CD8-positive, alpha-beta memory T cell (primary cell): ENCODE data around the gene PLXNB2. TPM values are rescaled to one million over a fixed set of nuclear protein-coding genes. Genes with fewer than 3 reads are reported as not detected.

Experiments
- CTCF ChIA-PET: fragments of 350-600 bp; sonication (Branson Sonifier 250); formaldehyde crosslinking; loops from one replicate; lab custom pipeline; 2021; ENCODE audit warnings: antibody characterized with exemption; lab: Charles Lee
- POLR2A ChIA-PET: fragments of 350-600 bp; sonication (Branson Sonifier 250); formaldehyde crosslinking; loops from one replicate; lab custom pipeline; 2021; ENCODE audit warnings: antibody characterized with exemption; lab: Charles Lee
- DNase-seq, 5 donors: peaks; one replicate each; pipeline versions ENCODE4 v3.0.0 to v3.0.0-alpha.2; 2020 to 2022; ENCODE audit warnings: mixed read lengths in 1 of 5
- H3K27ac ChIP-seq: one replicate; pipeline ENCODE4 v1.7.0; 2013; ENCODE audit warnings: low read depth, mild to moderate bottlenecking, low read length, moderate library complexity
- H3K27me3 ChIP-seq: 2 replicates; pipeline ENCODE4 v1.7.0; 2013; ENCODE audit warnings: low read length, mild to moderate bottlenecking; ENCODE audit not compliant: insufficient read depth, poor library complexity, severe bottlenecking
- H3K36me3 ChIP-seq: 2 replicates; pipeline ENCODE4 v1.7.0; 2013; ENCODE audit warnings: mild to moderate bottlenecking, low read length, moderate library complexity; ENCODE audit not compliant: insufficient read depth
- H3K4me1 ChIP-seq: 2 replicates; pipeline ENCODE4 v1.7.0; 2013; ENCODE audit warnings: mild to moderate bottlenecking, low read length, moderate library complexity; ENCODE audit not compliant: insufficient read depth
- H3K4me3 ChIP-seq: 2 replicates; pipeline ENCODE4 v1.7.0; 2013; ENCODE audit warnings: mild to moderate bottlenecking, low read length
- H3K9me3 ChIP-seq: 2 replicates; pipeline ENCODE4 v1.7.0; 2013; ENCODE audit warnings: mild to moderate bottlenecking, low read length
- H3K27ac Mint-ChIP-seq, 8 donors: one replicate each; pipeline ENCODE4 v1.8.0; 2020 to 2021; ENCODE audit warnings: mixed read lengths in 8 of 8, mild to moderate bottlenecking in 6 of 8, inconsistent platforms in 3 of 8, moderate library complexity in 3 of 8
- H3K27me3 Mint-ChIP-seq, 2 donors: one replicate each; pipeline ENCODE4 v1.8.0; 2020 to 2021; ENCODE audit warnings: mixed read lengths in 2 of 2, mild to moderate bottlenecking in 1 of 2, moderate library complexity in 1 of 2
- H3K36me3 Mint-ChIP-seq, 3 donors: one replicate each; pipeline ENCODE4 v1.8.0; 2020 to 2021; ENCODE audit warnings: mixed read lengths in 3 of 3, inconsistent platforms in 1 of 3, mild to moderate bottlenecking in 1 of 3
- H3K4me1 Mint-ChIP-seq, 3 donors: one replicate each; pipeline ENCODE4 v1.8.0; 2020 to 2021; ENCODE audit warnings: mixed read lengths in 3 of 3, inconsistent platforms in 1 of 3, mild to moderate bottlenecking in 1 of 3
- H3K4me3 Mint-ChIP-seq, 7 donors: one replicate each; pipeline ENCODE4 v1.8.0; 2020 to 2021; ENCODE audit warnings: mixed read lengths in 7 of 7, mild to moderate bottlenecking in 6 of 7, moderate library complexity in 4 of 7, inconsistent platforms in 2 of 7
- H3K9me3 Mint-ChIP-seq, 5 donors: one replicate each; pipeline ENCODE4 v1.8.0; 2020 to 2022; ENCODE audit warnings: mixed read lengths in 5 of 5, mild to moderate bottlenecking in 3 of 5, moderate library complexity in 2 of 5, inconsistent platforms in 1 of 5
- polyA plus RNA-seq: library from polyadenylated mRNA; unstranded; fragments of 300-500 nt; fragmentation: Illumina TruSeq; gene quantifications from one replicate; pipeline ENCODE4 v1.2.3, GENCODE V29; 2021
- total RNA-seq, 2 experiments: library from RNA; stranded (reverse); gene quantifications; one replicate each; pipeline ENCODE4 v1.2.3, GENCODE V29; 2021

PLXNB2 gene
- total and polyA plus RNA-seq, 3 experiments from 2014 or later: 0.17 to 14.4 (median 13.4) TPM

- H3K27ac ChIP-seq: no peak overlapping the region
- H3K36me3 Mint-ChIP-seq: no peaks in the 10 kb centered on the region
- H3K9me3 ChIP-seq: no peaks in the 10 kb centered on the region
- H3K36me3 ChIP-seq: no peaks in the 10 kb centered on the region
- no peak overlapping the region for H3K4me3 Mint-ChIP-seq
- H3K9me3 Mint-ChIP-seq: peaks cover 0 to 2% (median 0%) of the 10 kb centered on the region in 5 donors
- CTCF ChIA-PET: interaction anchor here (1.6 kb wide), 1 partner anchor 14 kb away, joined by 3 read pairs; the partner anchor contains the start of gene PLXNB2
- no peaks in the 10 kb centered on the region for H3K4me1 ChIP-seq
- peaks cover 9% of the 10 kb centered on the region for H3K27me3 ChIP-seq
- H3K4me1 Mint-ChIP-seq: peaks cover 0 to 5% (median 0%) of the 10 kb centered on the region in 3 donors
- H3K27me3 Mint-ChIP-seq: peaks cover 4 to 28% of the 10 kb centered on the region in 2 donors
- DNase-seq: peak in 1 of 5 donors; percentile 39
- POLR2A ChIA-PET: no interaction called here
- no peak overlapping the region for H3K27ac Mint-ChIP-seq
- no peak overlapping the region for H3K4me3 ChIP-seq
These were observed 14.6 kb downstream of the PLXNB2 start for GRCh38 chr22:50292643-50293440.

DNA sequence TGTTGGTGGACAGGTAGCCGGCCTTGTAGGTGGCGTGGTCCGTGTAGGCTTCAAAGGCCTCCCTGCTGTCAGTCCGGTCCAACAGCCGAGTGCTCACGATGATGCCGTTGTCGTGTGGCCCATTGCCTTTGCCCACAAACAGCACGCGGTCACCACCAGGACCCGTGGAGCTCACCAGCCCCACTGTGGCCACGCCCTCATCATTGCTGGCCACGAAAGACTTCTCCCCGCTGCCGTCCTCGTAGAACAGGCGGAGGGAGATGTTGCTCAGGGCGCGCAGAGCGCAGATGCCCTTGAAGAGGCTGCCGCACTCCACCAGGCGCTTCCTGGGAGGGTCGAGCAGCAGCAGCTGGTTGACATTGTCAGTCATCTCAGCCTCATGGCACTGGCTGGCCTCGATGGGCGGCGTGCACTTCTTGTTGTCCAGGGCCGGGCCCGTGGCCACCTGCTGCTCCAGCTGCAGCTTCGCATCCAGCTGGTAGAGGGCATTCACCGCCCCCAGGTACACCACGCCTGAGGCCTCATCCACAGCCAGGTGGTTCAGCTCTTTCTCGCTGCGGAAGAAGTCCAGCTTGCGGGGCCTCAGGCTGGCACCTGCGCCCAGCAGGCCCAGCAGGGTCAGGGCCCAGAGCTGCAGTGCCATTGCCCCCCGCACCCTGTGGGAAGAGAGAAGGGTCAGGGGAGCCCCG is 17.4 kb downstream of the PLXNB2 start:
- DNase-seq: no peak
- Mint-ChIP-seq H3K27ac (no peak overlapping the region), H3K36me3 (no peaks in the 10 kb centered on the region), H3K9me3 (peaks cover 0 to 2% (median 0%) of the 10 kb centered on the region in 5 donors), H3K27me3 (peaks cover 1 to 17% of the 10 kb centered on the region in 2 donors), H3K4me3 (no peak overlapping the region), H3K4me1 (peaks cover 0 to 5% (median 0%) of the 10 kb centered on the region in 3 donors)
- H3K4me3 ChIP-seq: no peak overlapping the region
- H3K9me3 ChIP-seq: no peaks in the 10 kb centered on the region
- no peak overlapping the region for H3K27ac ChIP-seq
- CTCF ChIA-PET: no interaction called here
- H3K36me3 ChIP-seq: no peaks in the 10 kb centered on the region
- POLR2A ChIA-PET: no interaction called here
- no peaks in the 10 kb centered on the region for H3K4me1 ChIP-seq
- H3K27me3 ChIP-seq: peaks cover 9% of the 10 kb centered on the region

- Histone ChIP-seq H3K9me3 (no peaks in the 10 kb centered on the region), H3K27ac (no peak overlapping the region), H3K27me3 (peaks cover 9% of the 10 kb centered on the region), H3K4me3 (no peak overlapping the region), H3K4me1 (no peaks in the 10 kb centered on the region), H3K36me3 (no peaks in the 10 kb centered on the region)
- CTCF ChIA-PET: no interaction called here
- DNase-seq: no peak
- POLR2A ChIA-PET: no interaction called here
- no peak overlapping the region for H3K4me3 Mint-ChIP-seq
- no peak overlapping the region for H3K27ac Mint-ChIP-seq
- no peaks in the 10 kb centered on the region for H3K36me3 Mint-ChIP-seq
- H3K4me1 Mint-ChIP-seq: peaks cover 0 to 5% (median 0%) of the 10 kb centered on the region in 3 donors
- H3K27me3 Mint-ChIP-seq: peaks cover 1 to 17% of the 10 kb centered on the region in 2 donors
- H3K9me3 Mint-ChIP-seq: peaks cover 0 to 2% (median 0%) of the 10 kb centered on the region in 5 donors
These were observed 18.1 kb downstream of the PLXNB2 start for GRCh38 chr22:50289151-50289941.

GRCh38 chr22:50287731-50288130 is 19.7 kb downstream of the PLXNB2 start:
- Mint-ChIP-seq H3K9me3 (peaks cover 0 to 2% (median 0%) of the 10 kb centered on the region in 5 donors), H3K27ac (no peak overlapping the region), H3K4me1 (peaks cover 0 to 3% (median 0%) of the 10 kb centered on the region in 3 donors), H3K36me3 (no peaks in the 10 kb centered on the region), H3K27me3 (peaks cover 1 to 13% of the 10 kb centered on the region in 2 donors), H3K4me3 (no peak overlapping the region)
- H3K9me3 ChIP-seq: no peaks in the 10 kb centered on the region
- CTCF ChIA-PET: no interaction called here
- no peaks in the 10 kb centered on the region for H3K4me1 ChIP-seq
- no peak overlapping the region for H3K27ac ChIP-seq
- POLR2A ChIA-PET: no interaction called here
- H3K36me3 ChIP-seq: no peaks in the 10 kb centered on the region
- H3K4me3 ChIP-seq: no peak overlapping the region
- DNase-seq: no peak
- H3K27me3 ChIP-seq: peaks cover 9% of the 10 kb centered on the region

GRCh38 chr22:50286701-50287318 is 20.6 kb downstream of the PLXNB2 start:
- H3K4me1 Mint-ChIP-seq: no peaks in the 10 kb centered on the region
- no peaks in the 10 kb centered on the region for H3K9me3 Mint-ChIP-seq
- Histone ChIP-seq H3K9me3 (no peaks in the 10 kb centered on the region), H3K36me3 (no peaks in the 10 kb centered on the region), H3K27ac (no peak overlapping the region), H3K4me3 (no peak overlapping the region), H3K4me1 (no peaks in the 10 kb centered on the region), H3K27me3 (peaks cover 9% of the 10 kb centered on the region)
- no peaks in the 10 kb centered on the region for H3K36me3 Mint-ChIP-seq
- ChIA-PET POLR2A (no interaction called here), CTCF (no interaction called here)
- H3K4me3 Mint-ChIP-seq: no peak overlapping the region
- no peak overlapping the region for H3K27ac Mint-ChIP-seq
- H3K27me3 Mint-ChIP-seq: peaks cover 0 to 5% of the 10 kb centered on the region in 2 donors
- no peak for DNase-seq

- Histone ChIP-seq H3K27me3 (peaks cover 4% of the 10 kb centered on the region), H3K4me3 (no peak overlapping the region), H3K27ac (no peak overlapping the region), H3K4me1 (no peaks in the 10 kb centered on the region), H3K9me3 (no peaks in the 10 kb centered on the region), H3K36me3 (no peaks in the 10 kb centered on the region)
- Mint-ChIP-seq H3K36me3 (no peaks in the 10 kb centered on the region), H3K4me1 (no peaks in the 10 kb centered on the region), H3K4me3 (no peak overlapping the region), H3K27ac (no peak overlapping the region), H3K27me3 (peaks cover 0 to under 1% of the 10 kb centered on the region in 2 donors), H3K9me3 (no peaks in the 10 kb centered on the region)
- ChIA-PET CTCF (no interaction called here), POLR2A (no interaction called here)
- DNase-seq: no peak
These were observed 21.2 kb downstream of the PLXNB2 start for GRCh38 chr22:50286275-50286674.

DNA sequence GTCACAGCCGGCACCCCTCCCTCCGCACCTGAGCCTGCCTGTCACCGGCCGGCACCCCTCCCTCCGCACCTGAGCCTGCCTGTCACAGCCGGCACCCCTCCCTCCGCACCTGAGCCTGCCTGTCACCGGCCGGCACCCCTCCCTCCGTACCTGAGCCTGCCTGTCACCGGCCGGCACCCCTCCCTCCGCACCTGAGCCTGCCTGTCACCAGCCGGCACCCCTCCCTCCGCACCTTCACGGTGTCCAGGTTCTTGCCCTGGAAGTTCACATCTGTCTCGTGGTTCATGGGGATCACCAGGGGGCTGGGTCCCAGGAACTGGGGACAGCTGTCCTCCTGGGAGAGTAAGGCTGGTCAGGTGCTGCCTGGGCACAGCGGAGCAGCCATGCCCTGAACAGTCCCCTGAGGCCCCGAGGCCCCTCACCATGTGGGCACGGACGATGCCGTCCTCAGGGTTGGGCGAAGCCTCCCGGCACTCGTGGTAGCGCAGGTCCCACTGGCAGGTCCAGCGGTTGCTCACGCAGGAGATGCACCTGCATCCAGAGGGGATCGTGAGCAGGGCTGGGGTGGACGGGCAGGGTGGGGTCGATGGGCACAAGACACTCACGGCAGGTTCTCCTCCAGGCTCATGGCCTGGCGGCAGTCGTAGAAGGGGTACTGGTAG is 21.7 kb downstream of the PLXNB2 start:
- H3K27me3 Mint-ChIP-seq: no peaks in the 10 kb centered on the region
- no peaks in the 10 kb centered on the region for H3K4me1 Mint-ChIP-seq
- no peaks in the 10 kb centered on the region for H3K36me3 Mint-ChIP-seq
- Histone ChIP-seq H3K4me3 (no peak overlapping the region), H3K9me3 (no peaks in the 10 kb centered on the region), H3K27ac (no peak overlapping the region), H3K27me3 (no peaks in the 10 kb centered on the region), H3K36me3 (no peaks in the 10 kb centered on the region), H3K4me1 (no peaks in the 10 kb centered on the region)
- H3K9me3 Mint-ChIP-seq: no peaks in the 10 kb centered on the region
- no peak for DNase-seq
- H3K4me3 Mint-ChIP-seq: no peak overlapping the region
- ChIA-PET POLR2A (no interaction called here), CTCF (no interaction called here)
- no peak overlapping the region for H3K27ac Mint-ChIP-seq
